GM21360 (cell line): Measurements from ENCODE around the gene PHF20.
"Not testable (repeated sequence)": the region's sequence is repeated elsewhere in the genome, so short reads cannot be mapped to it uniquely, and the experiment has no call there.

Experiments used
- ATAC-seq: cut with Tn5 transposase; IDR thresholded peaks from one replicate; pipeline ENCODE4 v1.9.1; 2021; ENCODE audit warnings: mild to moderate bottlenecking, moderate library complexity; ENCODE audit not compliant: unreplicated experiment

The PHF20 gene

GRCh38 chr20:35968930-35969329 lies 197.1 kb downstream of the PHF20 start:
- ATAC-seq: no peak

- no peak for ATAC-seq
Observed at GRCh38 chr20:35971981-35972380, 200.2 kb downstream of the PHF20 start.

- ATAC-seq: no peak
Observed at GRCh38 chr20:35972462-35972861, 200.6 kb downstream of the PHF20 start.

- no peak for ATAC-seq
Observed at GRCh38 chr20:35974256-35974655, 202.4 kb downstream of the PHF20 start.

- ATAC-seq: no peak
Observed at GRCh38 chr20:35975576-35976373, 204.0 kb downstream of the PHF20 start.

GRCh38 chr20:35978041-35978513 lies 206.3 kb downstream of the PHF20 start:
- no peak for ATAC-seq

GRCh38 chr20:35979544-35979943 lies 207.7 kb downstream of the PHF20 start:
- no peak for ATAC-seq

GRCh38 chr20:35981969-35982368 lies 210.2 kb downstream of the PHF20 start:
- ATAC-seq: no peak

GRCh38 chr20:35984382-35984781 lies 212.6 kb downstream of the PHF20 start:
- ATAC-seq: no peak

- no peak for ATAC-seq
Observed at GRCh38 chr20:35985806-35986205, 214.0 kb downstream of the PHF20 start.

GRCh38 chr20:35988910-35989463 lies 217.2 kb downstream of the PHF20 start:
- no peak for ATAC-seq

- no peak for ATAC-seq
Observed at GRCh38 chr20:35991142-35991771, 219.4 kb downstream of the PHF20 start.

GRCh38 chr20:35992713-35993335 lies 221.0 kb downstream of the PHF20 start:
- no peak for ATAC-seq

- no peak for ATAC-seq
Observed at GRCh38 chr20:35994994-35995453, 223.2 kb downstream of the PHF20 start.

- not testable (repeated sequence) for ATAC-seq
Observed at GRCh38 chr20:35996492-35996891, 224.7 kb downstream of the PHF20 start.
